Neural progenitor cell (in vitro differentiated cells): ENCODE measurements around the gene CDAN1.

Source experiments
- EZH2phosphoT487 ChIP-seq: fragments of 200-600 bp; sonication (generic); IDR thresholded peaks from 2 replicates; pipeline ENCODE4 v1.6.1; 2017; ENCODE audit warnings: antibody characterized with exemption
- TF ChIP-seq, protein P1 (sequence below): fragments of 200-600 bp; sonication (generic); IDR thresholded peaks from 2 replicates; pipeline ENCODE4 v1.5.1; 2017; ENCODE audit warnings: antibody characterized with exemption, mild to moderate bottlenecking

DNA sequence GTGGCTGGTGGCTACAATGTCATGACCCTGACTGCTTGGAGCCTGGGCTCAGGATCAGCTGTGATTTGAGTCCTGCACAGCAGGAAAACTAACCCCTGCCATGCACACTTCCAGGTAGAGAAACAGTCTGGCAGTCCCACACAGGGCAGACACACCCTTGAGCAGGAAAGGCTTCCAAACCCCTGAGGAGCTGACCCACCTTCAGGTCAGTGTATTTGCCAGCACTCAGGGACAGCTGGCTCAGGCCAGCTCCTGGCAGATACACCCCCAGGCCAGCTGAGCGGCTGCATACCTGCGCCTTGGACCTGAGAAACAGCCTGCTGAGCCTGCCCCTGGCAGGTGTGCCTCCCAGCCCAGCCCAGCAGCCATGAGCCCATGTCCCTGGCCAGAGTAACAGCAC lies 22.2 kb upstream of the CDAN1 start:
- TF ChIP-seq, protein P1, sequence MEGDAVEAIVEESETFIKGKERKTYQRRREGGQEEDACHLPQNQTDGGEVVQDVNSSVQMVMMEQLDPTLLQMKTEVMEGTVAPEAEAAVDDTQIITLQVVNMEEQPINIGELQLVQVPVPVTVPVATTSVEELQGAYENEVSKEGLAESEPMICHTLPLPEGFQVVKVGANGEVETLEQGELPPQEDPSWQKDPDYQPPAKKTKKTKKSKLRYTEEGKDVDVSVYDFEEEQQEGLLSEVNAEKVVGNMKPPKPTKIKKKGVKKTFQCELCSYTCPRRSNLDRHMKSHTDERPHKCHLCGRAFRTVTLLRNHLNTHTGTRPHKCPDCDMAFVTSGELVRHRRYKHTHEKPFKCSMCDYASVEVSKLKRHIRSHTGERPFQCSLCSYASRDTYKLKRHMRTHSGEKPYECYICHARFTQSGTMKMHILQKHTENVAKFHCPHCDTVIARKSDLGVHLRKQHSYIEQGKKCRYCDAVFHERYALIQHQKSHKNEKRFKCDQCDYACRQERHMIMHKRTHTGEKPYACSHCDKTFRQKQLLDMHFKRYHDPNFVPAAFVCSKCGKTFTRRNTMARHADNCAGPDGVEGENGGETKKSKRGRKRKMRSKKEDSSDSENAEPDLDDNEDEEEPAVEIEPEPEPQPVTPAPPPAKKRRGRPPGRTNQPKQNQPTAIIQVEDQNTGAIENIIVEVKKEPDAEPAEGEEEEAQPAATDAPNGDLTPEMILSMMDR, result no peak
- no peak for TF ChIP-seq EZH2phosphoT487
